SU-DHL-6 (cell line): Measurements from ENCODE around the gene ZNF77.

Source experiments
- CTCF ChIP-seq: fragments of 200-600 bp; sonication (generic); IDR thresholded peaks from one replicate; pipeline ENCODE4 v1.5.1; 2017; ENCODE audit warnings: antibody characterized with exemption, mild to moderate bottlenecking, low read length, moderate library complexity; ENCODE audit not compliant: insufficient read depth, poor library complexity, severe bottlenecking
- EZH2phosphoT487 ChIP-seq: fragments of 200-600 bp; sonication (generic), shearing (Covaris generic); conservative IDR thresholded peaks from 2 replicates; pipeline ENCODE4 v1.6.1; 2018; ENCODE audit warnings: mild to moderate bottlenecking, antibody characterized with exemption, low read length, moderate library complexity, mixed read lengths

GRCh38 chr19:2981898-2982297 is 37.1 kb upstream of the ZNF77 start:
- TF ChIP-seq CTCF (no peak), EZH2phosphoT487 (no peak)
